Ovary (tissue), 9 donors: ENCODE data around the gene ZNF408. TPM values are rescaled to one million over a fixed set of nuclear protein-coding genes. Genes with fewer than 3 reads are reported as not detected.
A peak's percentile ranks its signal among the peaks of the same experiment; 100 is the strongest.

Source experiments
- DNase-seq, 5 donors: peaks; one replicate each; pipeline ENCODE4 v3.0.0-alpha.2; 2019 to 2020
- H3K27ac ChIP-seq, 2 donors: fragments of 200-600 bp; one replicate each; pipeline versions ENCODE4 v1.5.1 to v1.8.0; 2019 to 2022
- H3K27me3 ChIP-seq: fragments of 200-600 bp; one replicate; pipeline ENCODE4 v1.8.0; 2022
- H3K36me3 ChIP-seq: fragments of 200-600 bp; sonication (generic); one replicate; pipeline ENCODE4 v1.5.1; 2019
- H3K4me1 ChIP-seq: one replicate; pipeline ENCODE4 v1.8.1; 2013; ENCODE audit warnings: mild to moderate bottlenecking, moderate library complexity; ENCODE audit not compliant: insufficient read depth
- H3K4me3 ChIP-seq: fragments of 200-600 bp; sonication (generic); one replicate; pipeline ENCODE4 v1.5.1; 2017
- H3K9me3 ChIP-seq, 2 donors: fragments of 200-600 bp in 1 of 2; sonication (generic) in 1 of 2; one replicate each; pipeline versions ENCODE4 v1.5.1 to v1.8.1; 2013 to 2019; ENCODE audit warnings: mild to moderate bottlenecking in 1 of 2, moderate library complexity in 1 of 2
- EP300 ChIP-seq: sonication (generic); formaldehyde crosslinking; IDR thresholded peaks from one replicate; pipeline ENCODE4 v1.6.1; 2017; ENCODE audit warnings: antibody characterized with exemption
- POLR2A ChIP-seq: fragments of 450-650 bp; IDR thresholded peaks from one replicate; pipeline ENCODE4 v1.6.1; 2017; ENCODE audit warnings: antibody characterized with exemption, mild to moderate bottlenecking, moderate library complexity
- WGBS, 3 donors: extraction: QIAGEN DNeasy Blood & Tissue Kit in 1 of 3; methylation state at CpG; one replicate each; pipeline versions ENCODE4 v1.1.5 to v1.1.7; 2013 to 2017; 5-methylcytosine and 5-hydroxymethylcytosine counted together
- intact Hi-C, 4 donors: fragments of 100-400 bp; cut with DNase I; formaldehyde crosslinking; loops; one replicate each; pipeline versions ENCODE4 v1.11.0 to v1.15.1; 2022 to 2023
- polyA plus RNA-seq, 2 donors: library from polyadenylated mRNA; stranded (reverse); fragments of 200-250 nt in 1 of 2; fragments of 350-450 nt in 1 of 2; fragmentation: Illumina TruSeq in 1 of 2; extraction: RNeasy Lipid Tissue Mini Kit (QIAGEN cat#74804) in 1 of 2; gene quantifications; one replicate each; pipeline ENCODE4 v1.2.3, GENCODE V29; 2013 to 2014
- total RNA-seq, 7 donors: library from RNA; depleted of rRNA in 2 of 7; stranded (reverse); fragments of >200 nt in 2 of 7; fragmentation: NEBNext Ultra II Directional in 3 of 7; extraction: Animal tissue kit (Norgen Biotek cat#: 25700) in 3 of 7; gene quantifications; one replicate each; pipeline versions ENCODE4 v1.1.0 to v1.2.4, GENCODE V29; 2016 to 2023
- TF ChIP-seq, protein P1 (sequence below), 3 donors: fragments of 450-650 bp in 2 of 3; fragments of 200-600 bp in 1 of 3; IDR thresholded peaks; one replicate each; pipeline versions ENCODE4 v1.5.1 to v1.8.0; 2016 to 2022; ENCODE audit warnings: antibody characterized with exemption in 3 of 3, mild to moderate bottlenecking in 1 of 3
- donor health status: DM: no; HTN: no; CAD: no; lungs with moderate emphysema.
- donor health status: DM: no; HTN: no; CAD: no.
- donor health status: Bipolar disorder and iron deficiency.
- donor health status: DM: yes; HTN: yes; CAD: no.
- donor health status: DM: no; HTN: no; CAD: no.
- donor health status: DM: yes; HTN: yes; CAD: no.

ZNF408 gene
- total and polyA plus RNA-seq, 9 donors, result 1.4 to 11.6 (median 7.8) TPM

DNA sequence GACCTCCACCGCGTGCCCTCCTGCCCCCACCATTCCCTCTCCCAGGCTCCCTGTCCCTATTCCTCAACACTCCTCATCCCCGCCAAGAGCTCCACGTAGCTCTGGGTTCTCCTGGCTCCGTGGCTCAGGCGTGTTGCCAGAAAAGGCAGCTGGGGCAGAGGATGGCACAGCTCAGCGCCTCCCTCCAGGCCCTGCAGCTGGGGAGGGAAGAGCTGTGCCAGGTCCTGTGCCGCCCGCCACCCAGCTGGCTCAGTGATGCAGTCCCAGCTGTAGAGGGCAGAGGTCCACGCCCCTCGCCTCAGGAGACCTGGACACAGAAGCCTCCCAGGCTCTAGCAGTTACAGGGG lies 4.6 kb upstream of the ZNF408 start:
- intact Hi-C loops, result no loop called here
- H3K9me3 ChIP-seq, result no peaks in the 10 kb centered on the region
- TF ChIP-seq, protein P1, sequence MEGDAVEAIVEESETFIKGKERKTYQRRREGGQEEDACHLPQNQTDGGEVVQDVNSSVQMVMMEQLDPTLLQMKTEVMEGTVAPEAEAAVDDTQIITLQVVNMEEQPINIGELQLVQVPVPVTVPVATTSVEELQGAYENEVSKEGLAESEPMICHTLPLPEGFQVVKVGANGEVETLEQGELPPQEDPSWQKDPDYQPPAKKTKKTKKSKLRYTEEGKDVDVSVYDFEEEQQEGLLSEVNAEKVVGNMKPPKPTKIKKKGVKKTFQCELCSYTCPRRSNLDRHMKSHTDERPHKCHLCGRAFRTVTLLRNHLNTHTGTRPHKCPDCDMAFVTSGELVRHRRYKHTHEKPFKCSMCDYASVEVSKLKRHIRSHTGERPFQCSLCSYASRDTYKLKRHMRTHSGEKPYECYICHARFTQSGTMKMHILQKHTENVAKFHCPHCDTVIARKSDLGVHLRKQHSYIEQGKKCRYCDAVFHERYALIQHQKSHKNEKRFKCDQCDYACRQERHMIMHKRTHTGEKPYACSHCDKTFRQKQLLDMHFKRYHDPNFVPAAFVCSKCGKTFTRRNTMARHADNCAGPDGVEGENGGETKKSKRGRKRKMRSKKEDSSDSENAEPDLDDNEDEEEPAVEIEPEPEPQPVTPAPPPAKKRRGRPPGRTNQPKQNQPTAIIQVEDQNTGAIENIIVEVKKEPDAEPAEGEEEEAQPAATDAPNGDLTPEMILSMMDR (IDR thresholded peaks at IDR 0.05), result no peak
- TF ChIP-seq EP300, result no peak
- TF ChIP-seq POLR2A, result no peak
- peak in 1 of 5 donors; percentile 36 for DNase-seq
- whole genome bisulfite sequencing, 3 donors, result 60 to 79% (median 64%) methylated on average over 11 of the region's 11 CpGs
- H3K4me3 ChIP-seq, result no peak overlapping the region
- H3K36me3 ChIP-seq, result no peaks in the 10 kb centered on the region
- no peak overlapping the region for H3K27ac ChIP-seq
- H3K27me3 ChIP-seq, result no peaks in the 10 kb centered on the region
- peaks cover 22% of the 10 kb centered on the region for H3K4me1 ChIP-seq

DNA sequence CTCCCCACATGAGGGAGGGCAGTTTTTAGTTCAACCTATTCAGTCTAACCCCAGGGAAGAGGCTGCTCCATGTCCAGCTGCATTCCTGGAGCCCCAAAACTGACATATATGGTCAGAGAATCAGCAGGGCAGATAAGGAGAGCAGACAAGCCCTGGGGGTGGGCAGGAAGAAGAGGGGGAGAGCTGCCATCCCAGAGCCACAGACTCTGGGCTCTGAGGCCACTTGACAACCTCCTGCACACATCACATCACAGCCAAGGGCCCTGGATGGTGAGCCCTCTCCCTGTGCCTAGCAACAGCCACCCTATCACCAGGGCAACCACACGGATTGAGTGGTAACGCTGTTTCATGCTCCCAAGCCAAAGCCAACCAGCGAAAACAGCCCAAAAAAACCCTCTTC lies 3.5 kb upstream of the ZNF408 start:
- Histone ChIP-seq H3K36me3 (no peaks in the 10 kb centered on the region), H3K27ac (no peak overlapping the region), H3K27me3 (no peaks in the 10 kb centered on the region), H3K4me1 (peaks cover 22% of the 10 kb centered on the region), H3K9me3 (no peaks in the 10 kb centered on the region), H3K4me3 (no peak overlapping the region)
- intact Hi-C loops, result no loop called here
- 36 to 44% (median 38%) methylated on average over 3 of the region's 3 CpGs for WGBS, 3 donors
- TF ChIP-seq, protein P1 (IDR thresholded peaks at IDR 0.05), result no peak
- no peak for TF ChIP-seq POLR2A
- TF ChIP-seq EP300, result no peak
- DNase-seq, result no peak

DNA sequence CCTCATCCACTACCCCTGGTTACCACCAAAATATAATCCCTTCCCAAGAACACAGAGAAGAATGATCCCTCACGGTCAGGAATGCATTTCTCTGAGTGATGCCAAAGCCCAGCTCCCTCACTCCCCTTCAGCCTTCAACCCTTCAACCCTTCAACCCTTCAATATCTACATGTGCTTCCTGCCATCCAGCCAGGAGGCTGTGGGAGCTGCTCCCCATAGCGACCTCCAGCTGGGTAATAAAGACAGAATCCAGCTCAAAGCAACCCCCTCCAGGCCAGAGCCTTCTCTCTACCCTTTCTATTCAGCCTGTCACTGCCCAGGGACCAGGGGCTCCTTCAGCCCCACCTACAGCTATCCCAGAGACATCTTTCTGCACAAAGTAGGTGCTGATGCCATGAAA lies 3.1 kb upstream of the ZNF408 start:
- intact Hi-C loops, result no loop called here
- H3K9me3 ChIP-seq, result no peaks in the 10 kb centered on the region
- 5 to 10% (median 7%) methylated on average over 2 of the region's 2 CpGs for WGBS, 3 donors
- H3K4me1 ChIP-seq, result peaks cover 22% of the 10 kb centered on the region
- H3K27me3 ChIP-seq, result no peaks in the 10 kb centered on the region
- no peak overlapping the region for H3K4me3 ChIP-seq
- no peaks in the 10 kb centered on the region for H3K36me3 ChIP-seq
- DNase-seq, result no peak
- H3K27ac ChIP-seq, result no peak overlapping the region
- TF ChIP-seq POLR2A (no peak), EP300 (no peak)
- TF ChIP-seq, protein P1 (IDR thresholded peaks at IDR 0.05), result no peak

- H3K4me3 ChIP-seq, result no peak overlapping the region
- H3K9me3 ChIP-seq, result no peaks in the 10 kb centered on the region
- no peak overlapping the region for H3K27ac ChIP-seq
- H3K27me3 ChIP-seq, result no peaks in the 10 kb centered on the region
- peaks cover 22% of the 10 kb centered on the region for H3K4me1 ChIP-seq
- no peak for TF ChIP-seq EP300
- TF ChIP-seq, protein P1 (IDR thresholded peaks at IDR 0.05), result no peak
- no peak for TF ChIP-seq POLR2A
- no peaks in the 10 kb centered on the region for H3K36me3 ChIP-seq
- intact Hi-C loops, result no loop called here
- DNase-seq, result no peak
- WGBS, 3 donors, result 22 to 26% (median 25%) methylated on average over 1 of the region's 1 CpG
These were observed 2.2 kb upstream of the ZNF408 start for GRCh38 chr11:46698597-46698996.
